Activated T-helper 1 cell treated with anti-CD3 and anti-CD28 coated beads, Interleukin-12 subunit alpha, Interleukin-12 subunit beta, Interleukin-2, Interleukin-4 antibody, amounts not matched to agents 30 ng/mL and 10 ng/mL and 1 ng/mL, durations not matched to agents 14 hours and 24 hours and 36 hours (primary cell): Measurements from ENCODE around the gene PARD6B. TPM values are rescaled to one million over a fixed set of nuclear protein-coding genes. Genes with fewer than 3 reads are reported as not detected.
"Not testable (repeated sequence)": the region's sequence is repeated elsewhere in the genome, so short reads cannot be mapped to it uniquely, and the experiment has no call there.

Experiments used
- DNase-seq: peaks from one replicate; pipeline ENCODE4 v3.0.0; 2021; ENCODE audit warnings: low spot score
- H3K27ac Mint-ChIP-seq: one replicate; pipeline ENCODE4 v1.8.0; 2021; ENCODE audit warnings: mild to moderate bottlenecking, mixed read lengths
- H3K27me3 Mint-ChIP-seq: one replicate; pipeline ENCODE4 v1.8.0; 2022; ENCODE audit warnings: mild to moderate bottlenecking, moderate library complexity, mixed read lengths; ENCODE audit not compliant: insufficient read depth
- H3K36me3 Mint-ChIP-seq: one replicate; pipeline ENCODE4 v1.8.0; 2021; ENCODE audit warnings: low read depth, mixed read lengths
- H3K4me1 Mint-ChIP-seq: one replicate; pipeline ENCODE4 v1.8.0; 2021; ENCODE audit warnings: low read depth, mixed read lengths
- H3K4me3 Mint-ChIP-seq: one replicate; pipeline ENCODE4 v1.8.0; 2021; ENCODE audit warnings: mild to moderate bottlenecking, moderate library complexity, mixed read lengths
- H3K9me3 Mint-ChIP-seq: one replicate; pipeline ENCODE4 v1.8.0; 2021; ENCODE audit warnings: mixed read lengths
- intact Hi-C: fragments of 100-400 bp; cut with micrococcal nuclease; formaldehyde crosslinking; loops from one replicate; pipeline ENCODE4 v1.15.1; 2024
- total RNA-seq: library from RNA; stranded (reverse); gene quantifications from 2 replicates; pipeline ENCODE4 v1.2.3, GENCODE V29; 2022

PARD6B gene
- total RNA-seq, 1 donor from 2014 or later, result 7.1 TPM

DNA sequence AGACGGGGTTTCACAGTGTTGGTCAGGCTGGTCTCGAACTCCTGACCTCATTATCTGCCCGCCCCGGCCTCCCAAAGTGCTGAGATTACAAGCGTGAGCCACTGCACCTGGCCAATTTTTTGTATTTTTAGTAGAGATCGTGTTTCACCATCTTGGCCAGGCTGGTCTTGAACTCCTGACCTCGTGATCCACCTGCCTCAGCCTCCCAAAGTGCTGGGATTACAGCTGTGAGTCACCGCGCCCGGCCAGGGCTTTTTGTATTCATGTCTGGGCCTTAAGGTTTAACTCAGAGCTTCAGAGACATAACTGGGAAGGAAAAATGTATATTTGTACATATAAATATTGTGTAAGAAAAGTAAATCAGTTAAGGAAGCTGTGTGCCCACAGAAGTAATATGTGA lies 33.9 kb downstream of the PARD6B start:
- intact Hi-C loops, result not testable (repeated sequence)

DNA sequence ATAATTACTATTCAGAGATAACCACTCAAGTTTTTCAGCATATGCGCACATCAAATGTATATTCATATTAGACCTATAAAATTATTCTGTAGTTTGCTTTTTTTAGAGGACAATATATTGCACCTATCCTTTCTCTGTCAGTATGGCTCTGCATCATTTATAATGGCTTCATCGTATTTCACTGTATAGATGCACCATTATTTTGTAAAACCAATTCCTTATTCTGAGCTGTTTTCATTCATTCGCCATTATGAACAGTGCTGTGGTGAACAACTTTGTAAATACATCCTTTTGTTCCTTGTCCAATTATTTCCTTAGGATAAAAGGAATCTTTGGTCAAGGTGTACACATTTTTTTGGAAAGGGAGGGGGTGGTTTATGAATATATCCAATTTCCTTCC lies 34.3 kb downstream of the PARD6B start:
- H3K36me3 Mint-ChIP-seq, result no peaks in the 10 kb centered on the region
- H3K27me3 Mint-ChIP-seq, result peaks cover 4% of the 10 kb centered on the region
- no peak overlapping the region for H3K4me3 Mint-ChIP-seq
- no peaks in the 10 kb centered on the region for H3K4me1 Mint-ChIP-seq
- no peak overlapping the region for H3K27ac Mint-ChIP-seq
- DNase-seq, result no peak
- H3K9me3 Mint-ChIP-seq, result no peaks in the 10 kb centered on the region
- intact Hi-C loops, result no loop called here

More for the DNA sequence above, 33.9 kb downstream of the PARD6B start:
- not testable (repeated sequence) for H3K36me3 Mint-ChIP-seq, DNase-seq, H3K9me3 Mint-ChIP-seq, H3K27me3 Mint-ChIP-seq, H3K4me1 Mint-ChIP-seq, H3K27ac Mint-ChIP-seq, H3K4me3 Mint-ChIP-seq

DNA sequence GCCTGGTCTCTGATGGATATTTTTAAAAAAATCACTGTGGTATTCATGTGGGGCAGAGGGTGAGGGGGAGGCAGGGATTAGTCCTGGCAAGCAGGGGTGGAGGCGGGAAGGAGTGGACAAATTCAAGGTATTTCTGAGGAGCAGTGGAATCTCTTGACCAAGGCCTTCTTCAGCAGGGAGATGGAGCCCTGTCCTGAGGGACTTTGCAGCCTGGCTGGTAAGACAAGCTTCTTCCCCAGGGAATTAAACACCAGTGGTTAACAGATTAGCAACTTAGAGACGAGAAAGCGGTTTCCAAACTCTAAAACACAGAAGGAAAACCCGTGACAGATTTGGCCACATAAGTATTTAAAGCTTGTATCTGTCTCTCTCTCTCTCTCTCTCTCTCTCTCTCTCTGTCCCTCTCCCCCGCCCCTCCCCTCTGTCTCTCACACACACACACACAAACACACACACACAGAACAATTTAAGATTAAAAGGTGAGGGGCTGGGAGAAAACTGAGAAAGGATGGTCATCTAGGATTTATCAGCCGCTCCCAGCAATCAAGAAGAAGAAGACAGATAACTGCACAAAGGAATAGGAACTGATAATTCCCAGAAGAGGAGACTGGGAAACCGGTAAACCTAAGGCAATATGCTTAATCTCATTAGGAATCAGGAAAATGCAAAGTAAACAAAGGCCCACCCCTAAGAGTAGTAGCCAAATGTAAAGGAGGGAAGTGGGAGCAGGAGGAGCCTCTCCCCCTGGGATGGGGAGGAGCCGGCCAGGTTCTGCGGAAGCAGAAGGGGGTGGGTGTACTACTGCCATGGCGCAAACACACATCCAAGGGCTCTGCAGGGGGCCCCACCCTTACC lies 35.8 kb downstream of the PARD6B start:
- H3K9me3 Mint-ChIP-seq, H3K27ac Mint-ChIP-seq, DNase-seq, H3K36me3 Mint-ChIP-seq, H3K27me3 Mint-ChIP-seq, H3K4me1 Mint-ChIP-seq, H3K4me3 Mint-ChIP-seq, intact Hi-C loops: not testable (repeated sequence)

- H3K9me3 Mint-ChIP-seq, intact Hi-C loops: not testable (repeated sequence)
Observed at GRCh38 chr20:50768991-50769390, 37.6 kb downstream of the PARD6B start.

GRCh38 chr20:50769551-50770085 lies 38.2 kb downstream of the PARD6B start:
- H3K4me3 Mint-ChIP-seq, H3K27ac Mint-ChIP-seq, H3K36me3 Mint-ChIP-seq, DNase-seq, H3K27me3 Mint-ChIP-seq, H3K9me3 Mint-ChIP-seq, intact Hi-C loops, H3K4me1 Mint-ChIP-seq: not testable (repeated sequence)

More at GRCh38 chr20:50768991-50769390, 37.6 kb downstream of the PARD6B start:
- not testable (repeated sequence) for DNase-seq, H3K27me3 Mint-ChIP-seq, H3K27ac Mint-ChIP-seq, H3K4me3 Mint-ChIP-seq, H3K4me1 Mint-ChIP-seq, H3K36me3 Mint-ChIP-seq

- DNase-seq, H3K4me3 Mint-ChIP-seq, H3K9me3 Mint-ChIP-seq, H3K4me1 Mint-ChIP-seq, H3K27ac Mint-ChIP-seq, H3K36me3 Mint-ChIP-seq, intact Hi-C loops, H3K27me3 Mint-ChIP-seq: not testable (repeated sequence)
Observed at GRCh38 chr20:50771419-50772080, 40.2 kb downstream of the PARD6B start.

DNA sequence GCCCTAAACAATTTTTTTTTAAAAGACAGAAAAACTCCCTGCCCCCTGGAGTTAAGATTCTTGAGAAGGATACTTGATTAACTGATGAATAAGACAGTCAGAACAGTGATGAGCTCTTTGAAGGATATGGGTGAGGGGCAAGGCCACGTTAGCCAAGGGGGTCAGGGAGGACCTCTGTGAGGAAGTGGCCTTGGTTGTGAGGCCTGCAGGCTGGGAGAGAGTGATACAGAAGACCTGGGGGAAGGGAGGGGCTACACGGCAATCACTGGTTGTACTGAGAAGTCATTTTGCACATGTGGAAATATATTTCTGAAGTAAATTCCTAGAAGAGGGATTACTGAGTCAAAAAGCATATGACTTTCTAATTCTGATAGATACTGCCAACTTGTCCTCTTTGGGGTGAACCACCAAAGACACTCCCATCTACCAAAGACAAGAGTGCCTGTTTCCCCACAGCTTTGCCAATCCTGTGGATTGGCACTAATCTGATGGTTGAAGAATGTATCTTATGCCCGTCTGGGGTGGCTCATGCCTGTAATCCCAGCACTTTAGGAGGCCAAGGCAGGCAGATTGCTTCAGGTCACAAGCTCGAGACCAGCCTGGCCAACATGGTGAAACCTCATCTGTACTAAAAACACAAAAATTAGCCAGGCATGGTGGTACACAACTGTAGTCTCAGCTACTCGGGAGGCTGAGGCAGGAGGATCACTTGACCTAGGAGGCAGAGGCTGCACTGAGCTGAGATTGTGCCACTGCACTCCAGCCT lies 41.2 kb downstream of the PARD6B start:
- no peak for DNase-seq
- Mint-ChIP-seq H3K4me3 (no peak overlapping the region), H3K4me1 (no peaks in the 10 kb centered on the region), H3K27ac (no peak overlapping the region), H3K27me3 (peaks cover 8% of the 10 kb centered on the region), H3K9me3 (no peaks in the 10 kb centered on the region), H3K36me3 (no peaks in the 10 kb centered on the region)
- intact Hi-C loops, result no loop called here

- peaks cover 7% of the 10 kb centered on the region for H3K27me3 Mint-ChIP-seq
- H3K4me3 Mint-ChIP-seq, result no peak overlapping the region
- intact Hi-C loops, result no loop called here
- no peaks in the 10 kb centered on the region for H3K36me3 Mint-ChIP-seq
- H3K27ac Mint-ChIP-seq, result no peak overlapping the region
- H3K4me1 Mint-ChIP-seq, result no peaks in the 10 kb centered on the region
- no peak for DNase-seq
- H3K9me3 Mint-ChIP-seq, result no peaks in the 10 kb centered on the region
Observed at GRCh38 chr20:50774515-50774914, 43.1 kb downstream of the PARD6B start.

- intact Hi-C loops, result no loop called here
- H3K4me1 Mint-ChIP-seq, result no peaks in the 10 kb centered on the region
- H3K27ac Mint-ChIP-seq, result no peak overlapping the region
- no peak overlapping the region for H3K4me3 Mint-ChIP-seq
- no peak for DNase-seq
- no peaks in the 10 kb centered on the region for H3K9me3 Mint-ChIP-seq
- H3K27me3 Mint-ChIP-seq, result peaks cover 11% of the 10 kb centered on the region
- no peaks in the 10 kb centered on the region for H3K36me3 Mint-ChIP-seq
Observed at GRCh38 chr20:50776122-50776817, 44.9 kb downstream of the PARD6B start.

GRCh38 chr20:50777373-50777772 lies 46.0 kb downstream of the PARD6B start:
- intact Hi-C loops, result no loop called here
- H3K9me3 Mint-ChIP-seq, result no peaks in the 10 kb centered on the region
- H3K27me3 Mint-ChIP-seq, result peaks cover 11% of the 10 kb centered on the region
- no peaks in the 10 kb centered on the region for H3K4me1 Mint-ChIP-seq
- H3K36me3 Mint-ChIP-seq, result no peaks in the 10 kb centered on the region
- H3K27ac Mint-ChIP-seq, result no peak overlapping the region
- H3K4me3 Mint-ChIP-seq, result no peak overlapping the region
- DNase-seq, result no peak

- DNase-seq, H3K9me3 Mint-ChIP-seq, H3K4me1 Mint-ChIP-seq, H3K27ac Mint-ChIP-seq, H3K4me3 Mint-ChIP-seq, intact Hi-C loops, H3K36me3 Mint-ChIP-seq: not testable (repeated sequence)
- H3K27me3 Mint-ChIP-seq, result peaks cover 13% of the 10 kb centered on the region
Observed at GRCh38 chr20:50778994-50779393, 47.6 kb downstream of the PARD6B start.

DNA sequence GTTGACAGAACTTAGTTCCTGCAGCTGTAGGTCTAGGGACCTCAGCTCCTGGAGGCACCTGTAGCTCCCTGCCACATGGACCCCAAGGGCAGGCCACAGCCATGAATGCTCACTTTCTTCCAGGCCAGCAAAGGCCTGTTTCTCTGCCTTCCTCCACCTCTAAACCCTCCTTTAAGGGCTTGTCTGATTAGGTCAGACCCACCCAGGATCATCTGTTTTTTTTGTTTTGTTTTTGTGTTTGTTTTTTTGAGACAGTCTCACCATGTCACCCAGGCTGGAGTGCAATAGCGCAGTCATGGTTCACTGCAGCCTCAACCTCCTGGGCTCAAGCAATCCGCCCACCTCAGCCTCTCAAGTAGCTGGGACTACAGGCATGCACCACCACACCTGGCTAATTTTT lies 52.0 kb downstream of the PARD6B start:
- Mint-ChIP-seq H3K4me3 (no peak overlapping the region), H3K9me3 (no peaks in the 10 kb centered on the region), H3K36me3 (no peaks in the 10 kb centered on the region), H3K27ac (no peak overlapping the region), H3K27me3 (peaks cover 18% of the 10 kb centered on the region), H3K4me1 (no peaks in the 10 kb centered on the region)
- intact Hi-C loops, result no loop called here
- no peak for DNase-seq
